Right atrium auricular region (tissue), 2 donors: Measurements from ENCODE around the gene RNF43. TPM values are rescaled to one million over a fixed set of nuclear protein-coding genes. Genes with fewer than 3 reads are reported as not detected.

Experiments used
- DNase-seq: peaks from one replicate; pipeline ENCODE4 v3.0.0-alpha.2; 2019; ENCODE audit warnings: low spot score
- H3K27ac ChIP-seq, 2 donors: fragments of 200-600 bp; sonication (generic); 1 replicate in 1 of 2; 2 replicates in 1 of 2; pipeline ENCODE4 v1.5.1; 2016 to 2019
- H3K27me3 ChIP-seq, 2 donors: fragments of 200-600 bp; sonication (generic); one replicate each; pipeline versions ENCODE4 v1.5.1 to v1.6.0; 2017 to 2019
- H3K36me3 ChIP-seq: fragments of 200-600 bp; sonication (generic); one replicate; pipeline ENCODE4 v1.5.1; 2016
- H3K4me1 ChIP-seq, 2 donors: fragments of 200-600 bp; sonication (generic); one replicate each; pipeline versions ENCODE4 v1.5.1 to v1.6.0; 2017 to 2019
- H3K4me3 ChIP-seq, 2 donors: fragments of 200-600 bp; sonication (generic); 1 replicate in 1 of 2; 2 replicates in 1 of 2; pipeline ENCODE4 v1.5.1; 2017 to 2019; ENCODE audit warnings: mild to moderate bottlenecking in 1 of 2, moderate library complexity in 1 of 2
- H3K9me3 ChIP-seq, 2 donors: fragments of 200-600 bp; sonication (generic); one replicate each; pipeline ENCODE4 v1.5.1; 2019
- total RNA-seq, 2 donors: library from RNA; depleted of rRNA; stranded (reverse); fragments of >200 nt; gene quantifications; one replicate each; pipeline ENCODE4 v1.1.0, GENCODE V29; 2016
- TF ChIP-seq, protein P1 (sequence below), 2 donors: fragments of 200-600 bp; sonication (generic); IDR thresholded peaks; one replicate each; pipeline ENCODE4 v1.5.1; 2019; ENCODE audit warnings: antibody characterized with exemption in 2 of 2

RNF43 gene
- total RNA-seq, 2 donors from 2014 or later = 4.4 to 5.5 TPM

DNA sequence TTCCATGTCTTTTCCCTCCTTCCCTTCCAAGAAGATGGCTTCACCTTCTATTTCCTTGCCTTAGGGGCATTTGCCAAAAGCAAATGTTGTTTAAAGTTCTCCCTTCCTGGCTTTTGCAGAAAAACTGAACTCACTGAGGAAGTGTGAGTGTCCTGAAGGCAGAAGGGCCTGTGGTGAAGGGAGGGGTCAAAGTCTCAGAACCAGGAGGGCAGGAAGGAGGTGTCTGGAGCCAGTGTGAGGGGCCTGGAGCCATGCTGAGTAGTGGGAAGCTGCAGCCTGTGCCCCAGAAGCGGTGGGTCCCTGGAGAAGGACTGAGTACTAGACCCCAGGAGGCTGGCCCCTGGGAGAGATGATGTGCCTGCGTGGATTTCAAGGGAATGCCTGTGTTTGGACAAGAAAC is 41.5 kb downstream of the RNF43 start:
- H3K27me3 ChIP-seq = no peaks in the 10 kb centered on the region
- TF ChIP-seq, protein P1, sequence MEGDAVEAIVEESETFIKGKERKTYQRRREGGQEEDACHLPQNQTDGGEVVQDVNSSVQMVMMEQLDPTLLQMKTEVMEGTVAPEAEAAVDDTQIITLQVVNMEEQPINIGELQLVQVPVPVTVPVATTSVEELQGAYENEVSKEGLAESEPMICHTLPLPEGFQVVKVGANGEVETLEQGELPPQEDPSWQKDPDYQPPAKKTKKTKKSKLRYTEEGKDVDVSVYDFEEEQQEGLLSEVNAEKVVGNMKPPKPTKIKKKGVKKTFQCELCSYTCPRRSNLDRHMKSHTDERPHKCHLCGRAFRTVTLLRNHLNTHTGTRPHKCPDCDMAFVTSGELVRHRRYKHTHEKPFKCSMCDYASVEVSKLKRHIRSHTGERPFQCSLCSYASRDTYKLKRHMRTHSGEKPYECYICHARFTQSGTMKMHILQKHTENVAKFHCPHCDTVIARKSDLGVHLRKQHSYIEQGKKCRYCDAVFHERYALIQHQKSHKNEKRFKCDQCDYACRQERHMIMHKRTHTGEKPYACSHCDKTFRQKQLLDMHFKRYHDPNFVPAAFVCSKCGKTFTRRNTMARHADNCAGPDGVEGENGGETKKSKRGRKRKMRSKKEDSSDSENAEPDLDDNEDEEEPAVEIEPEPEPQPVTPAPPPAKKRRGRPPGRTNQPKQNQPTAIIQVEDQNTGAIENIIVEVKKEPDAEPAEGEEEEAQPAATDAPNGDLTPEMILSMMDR (IDR thresholded peaks at IDR 0.05) = no peak
- H3K4me1 ChIP-seq = no peaks in the 10 kb centered on the region
- no peaks in the 10 kb centered on the region for H3K9me3 ChIP-seq
- H3K27ac ChIP-seq = no peak overlapping the region
- no peaks in the 10 kb centered on the region for H3K36me3 ChIP-seq
- H3K4me3 ChIP-seq = no peak overlapping the region
- DNase-seq = no peak

DNA sequence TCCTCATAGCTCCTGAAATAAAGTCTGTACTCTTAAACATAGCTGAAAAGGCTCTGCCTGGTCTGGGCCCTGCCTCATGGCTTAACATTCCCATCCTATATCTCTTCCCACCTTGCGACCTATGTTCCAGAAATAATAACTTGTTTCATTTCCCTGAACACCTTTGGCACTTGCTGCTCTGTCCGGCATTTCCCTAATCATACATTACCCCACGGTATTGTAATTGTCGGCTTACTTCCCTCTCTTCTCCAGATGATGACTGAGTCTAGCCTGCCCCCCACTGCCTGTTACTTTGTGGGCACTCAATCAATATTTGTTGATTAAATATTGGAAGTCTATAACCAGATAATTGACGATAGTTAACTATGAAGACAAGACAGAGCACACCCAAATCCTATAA is 42.1 kb downstream of the RNF43 start:
- Histone ChIP-seq H3K4me3 (no peak overlapping the region), H3K36me3 (no peaks in the 10 kb centered on the region), H3K27ac (no peak overlapping the region), H3K9me3 (no peaks in the 10 kb centered on the region), H3K27me3 (no peaks in the 10 kb centered on the region), H3K4me1 (no peaks in the 10 kb centered on the region)
- DNase-seq = no peak
- TF ChIP-seq, protein P1 (IDR thresholded peaks at IDR 0.05) = no peak

DNA sequence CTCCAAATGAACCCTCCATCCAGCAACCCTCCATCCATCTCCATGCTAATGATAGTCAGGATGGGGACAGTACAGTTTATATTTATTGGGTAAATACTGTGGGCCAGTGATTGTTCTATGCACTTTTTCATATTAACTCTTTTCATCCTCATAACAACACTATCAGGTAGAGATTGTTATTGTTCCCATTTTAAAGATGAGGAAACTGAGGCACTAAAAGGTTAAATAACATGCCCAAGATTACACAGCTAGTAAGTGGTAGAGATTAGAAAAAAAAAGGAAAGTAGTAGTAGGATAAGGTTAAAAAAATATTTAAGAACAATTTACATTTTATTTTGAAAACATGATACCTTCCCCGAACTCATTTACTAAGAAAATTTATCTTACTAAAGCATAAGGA is 43.4 kb downstream of the RNF43 start:
- Histone ChIP-seq H3K36me3 (no peaks in the 10 kb centered on the region), H3K9me3 (no peaks in the 10 kb centered on the region), H3K4me3 (no peak overlapping the region), H3K27ac (no peak overlapping the region), H3K4me1 (no peaks in the 10 kb centered on the region), H3K27me3 (no peaks in the 10 kb centered on the region)
- no peak for DNase-seq
- TF ChIP-seq, protein P1 (IDR thresholded peaks at IDR 0.05) = no peak

DNA sequence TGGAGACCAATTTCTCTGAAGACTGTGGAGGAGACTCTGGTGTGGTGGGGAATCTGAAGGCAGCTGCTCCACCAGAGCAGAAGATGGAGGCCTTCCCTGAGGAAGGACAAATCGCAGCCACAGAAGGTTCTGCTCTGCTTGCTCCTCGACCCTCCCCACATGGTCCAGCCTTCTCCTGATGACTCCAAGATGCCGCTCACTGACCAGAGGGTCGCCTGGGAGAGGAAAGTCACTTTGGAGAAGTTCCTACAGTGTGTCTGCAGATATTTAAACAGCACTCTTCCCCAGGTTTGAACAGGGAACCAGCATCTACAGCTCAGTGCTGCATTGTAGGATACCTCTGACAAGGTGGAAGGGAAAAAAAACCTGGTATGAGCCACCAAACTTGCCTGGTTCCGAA is 44.3 kb downstream of the RNF43 start:
- no peaks in the 10 kb centered on the region for H3K9me3 ChIP-seq
- no peaks in the 10 kb centered on the region for H3K36me3 ChIP-seq
- no peaks in the 10 kb centered on the region for H3K27me3 ChIP-seq
- no peak overlapping the region for H3K27ac ChIP-seq
- H3K4me1 ChIP-seq = no peaks in the 10 kb centered on the region
- TF ChIP-seq, protein P1 (IDR thresholded peaks at IDR 0.05) = no peak
- no peak overlapping the region for H3K4me3 ChIP-seq
- DNase-seq = no peak

DNA sequence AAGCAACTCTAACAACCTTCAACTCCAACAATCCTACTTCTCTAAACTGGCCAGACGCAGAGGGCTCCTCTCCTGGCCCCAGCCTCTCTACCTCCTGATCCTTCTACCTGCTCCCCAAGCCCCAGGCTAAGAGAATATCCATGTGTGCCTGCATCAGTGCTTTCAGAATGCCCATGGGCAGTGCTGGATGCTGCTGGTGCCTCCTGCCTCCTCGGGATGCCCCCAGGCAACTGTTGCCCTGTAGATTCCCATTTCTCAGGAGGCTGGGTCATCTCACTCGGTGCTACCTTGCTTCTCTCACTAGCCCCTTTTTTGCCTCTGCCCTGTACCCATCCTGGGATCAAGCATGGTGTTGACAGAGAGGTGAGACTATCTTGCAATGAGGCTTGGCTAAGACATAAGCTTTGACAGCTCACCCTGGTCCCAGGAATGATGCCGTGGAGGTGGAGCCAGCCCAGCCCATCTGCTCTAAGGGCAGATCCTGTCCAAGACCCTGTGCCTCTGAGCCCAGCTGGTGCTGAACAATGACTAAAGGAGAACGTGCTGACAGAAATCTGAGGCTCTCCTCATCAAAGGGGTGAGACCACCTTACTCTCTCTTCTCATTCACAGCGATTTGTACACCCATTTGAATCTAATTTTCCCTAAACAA is 45.9 kb downstream of the RNF43 start:
- Histone ChIP-seq H3K9me3 (no peaks in the 10 kb centered on the region), H3K4me3 (no peak overlapping the region), H3K36me3 (no peaks in the 10 kb centered on the region), H3K4me1 (no peaks in the 10 kb centered on the region), H3K27ac (no peak overlapping the region), H3K27me3 (no peaks in the 10 kb centered on the region)
- DNase-seq = peak; percentile 34
- TF ChIP-seq, protein P1 (IDR thresholded peaks at IDR 0.05) = no peak

DNA sequence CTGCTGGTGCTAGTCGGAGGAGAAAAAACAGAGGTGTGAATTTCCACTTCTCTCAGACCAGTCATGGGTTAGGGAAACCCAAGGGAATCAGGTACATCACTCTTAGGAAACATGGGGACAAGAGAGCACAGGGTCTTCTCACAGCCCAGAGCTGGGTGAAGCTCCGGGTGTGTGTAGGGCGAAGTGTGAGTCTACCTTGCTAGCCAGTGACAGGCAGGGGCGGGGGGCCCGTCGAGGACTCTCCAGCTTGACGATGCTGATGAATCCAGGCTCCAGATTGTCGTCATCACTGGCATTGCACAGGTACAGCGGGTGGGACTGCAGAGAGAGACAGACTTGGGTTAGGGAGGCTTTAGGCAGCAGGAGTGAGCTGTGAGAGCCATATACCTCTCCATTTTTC is 46.6 kb downstream of the RNF43 start:
- Histone ChIP-seq H3K27ac (no peak overlapping the region), H3K36me3 (no peaks in the 10 kb centered on the region), H3K4me1 (no peaks in the 10 kb centered on the region), H3K27me3 (no peaks in the 10 kb centered on the region), H3K4me3 (no peak overlapping the region), H3K9me3 (no peaks in the 10 kb centered on the region)
- DNase-seq = peak; percentile 47
- TF ChIP-seq, protein P1 (IDR thresholded peaks at IDR 0.05) = no peak
